OCI-LY3 (cell line): ENCODE results near the gene PHLPP2.

Source experiments
- H2AFZ ChIP-seq: fragments of 200-600, 300-600 bp; shearing (Covaris generic); 2 replicates; pipeline ENCODE4 v1.6.0; 2014; ENCODE audit warnings: antibody characterized with exemption, low read depth, low read length
- H3K27ac ChIP-seq: fragments of 200-600, 300-600 bp; sonication (generic); 2 replicates; pipeline ENCODE4 v1.5.1; 2014; ENCODE audit warnings: mild to moderate bottlenecking, low read length, moderate library complexity, mixed read lengths
- H3K27me3 ChIP-seq: fragments of 200-600, 300-600 bp; sonication (generic); 2 replicates; pipeline ENCODE4 v1.6.1; 2014; ENCODE audit warnings: low read depth, low read length, mixed read lengths
- H3K36me3 ChIP-seq: fragments of 200-600, 300-600 bp; sonication (generic); replicated peaks from 2 replicates; pipeline ENCODE3; 2014; ENCODE audit warnings: low read depth, low read length, mixed read lengths
- H3K4me1 ChIP-seq: fragments of 300-600, 200-600 bp; sonication (generic); 2 replicates; pipeline ENCODE4 v1.6.1; 2014; ENCODE audit warnings: low read length, mixed read lengths
- H3K4me2 ChIP-seq: fragments of 200-600, 300-600 bp; sonication (generic); 2 replicates; pipeline ENCODE4 v1.6.1; 2014; ENCODE audit warnings: low read length, mixed read lengths
- H3K4me3 ChIP-seq: fragments of 300-600, 200-600 bp; sonication (generic); 2 replicates; pipeline ENCODE4 v1.5.1; 2014; ENCODE audit warnings: antibody characterized with exemption, mild to moderate bottlenecking, low read length, moderate library complexity
- H3K79me2 ChIP-seq: fragments of 300-600, 200-600 bp; shearing (Covaris generic); 2 replicates; pipeline ENCODE4 v1.6.1; 2014; ENCODE audit warnings: mild to moderate bottlenecking, low read length, mixed read lengths
- H3K9ac ChIP-seq: fragments of 300-600, 200-600 bp; shearing (Covaris generic); 2 replicates; pipeline ENCODE4 v1.6.0; 2014; ENCODE audit warnings: mild to moderate bottlenecking, low read length, moderate library complexity
- H3K9me3 ChIP-seq: fragments of 200-600, 300-600 bp; shearing (Covaris generic); 2 replicates; pipeline ENCODE4 v1.6.1; 2014; ENCODE audit warnings: low read length, mixed read lengths; ENCODE audit not compliant: insufficient read depth
- H4K20me1 ChIP-seq: fragments of 200-600, 300-600 bp; sonication (generic); 2 replicates; pipeline ENCODE4 v1.6.1; 2016; ENCODE audit warnings: low read length, mixed read lengths; ENCODE audit not compliant: insufficient read depth
- CTCF ChIP-seq: fragments of 200-600, 300-600 bp; sonication (generic); IDR thresholded peaks from 2 replicates; pipeline ENCODE4 v1.5.1; 2014; ENCODE audit warnings: antibody characterized with exemption, low read length, low read depth
- EZH2phosphoT487 ChIP-seq: fragments of 200-600 bp; shearing (Covaris generic); IDR thresholded peaks from 2 replicates; pipeline ENCODE4 v1.6.1; 2018; ENCODE audit warnings: antibody characterized with exemption, mixed run types, low read depth

Gene PHLPP2

GRCh38 chr16:71626018-71626857 is 98.3 kb downstream of the PHLPP2 start, which contains the start of gene MARVELD3:
TSS of gene MARVELD3 (plus strand) at chr16:71626184. CDS start at chr16:71626230, 46 bp downstream.
- TF ChIP-seq EZH2phosphoT487 (no peak), CTCF (no peak)
- H3K9me3 ChIP-seq: no peaks in the 10 kb centered on the region
- H3K9ac ChIP-seq: no peak within 1 kb of the TSS
- H4K20me1 ChIP-seq: no peaks in the 10 kb centered on the region
- no peaks in the 10 kb centered on the region for H3K36me3 ChIP-seq
- H3K4me3 ChIP-seq: no peak within 1 kb of the TSS
- H3K4me1 ChIP-seq: peaks cover 16% of the 10 kb centered on the region
- H3K79me2 ChIP-seq: no peaks in the 10 kb centered on the region
- H3K4me2 ChIP-seq: no peak within 1 kb of the TSS
- H2AFZ ChIP-seq: no peak within 1 kb of the TSS
- no peak within 1 kb of the TSS for H3K27ac ChIP-seq
- no peaks in the 10 kb centered on the region for H3K27me3 ChIP-seq

GRCh38 chr16:71625113-71625850 is 99.2 kb downstream of the PHLPP2 start:
- no peak overlapping the region for H3K4me2 ChIP-seq

DNA sequence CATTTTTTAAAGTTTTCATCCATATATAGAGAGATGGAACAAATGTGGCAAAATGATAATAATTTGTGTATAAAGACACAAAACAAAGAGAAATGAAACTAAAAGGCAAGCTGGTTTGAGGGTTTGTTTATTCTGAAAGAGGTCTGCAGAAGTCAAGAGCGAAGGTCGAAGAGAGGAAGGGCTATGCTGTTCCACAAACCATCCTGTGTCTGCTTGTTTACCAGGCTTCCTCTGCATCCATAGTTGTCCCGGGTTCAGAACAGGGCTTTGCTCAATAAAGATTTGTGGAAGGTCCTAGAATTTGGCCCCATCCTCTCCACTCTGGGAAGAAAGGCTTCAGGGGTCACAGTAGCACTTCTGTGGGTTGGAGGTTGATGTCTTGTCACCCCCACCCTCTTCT is 100.9 kb downstream of the PHLPP2 start:
- Histone ChIP-seq H3K27me3 (no peaks in the 10 kb centered on the region), H3K27ac (no peak overlapping the region), H3K9me3 (no peaks in the 10 kb centered on the region), H3K36me3 (no peaks in the 10 kb centered on the region), H3K4me1 (peaks cover 4% of the 10 kb centered on the region; the same call in 1 of the 2 replicates), H3K79me2 (no peaks in the 10 kb centered on the region), H3K9ac (no peak overlapping the region), H3K4me2 (0 out of 2 replicates have a peak overlapping the region, but pooled peaks have one; percentile 5), H2AFZ (no peak overlapping the region), H3K4me3 (no peak overlapping the region), H4K20me1 (no peaks in the 10 kb centered on the region)
- TF ChIP-seq CTCF: no peak

More at GRCh38 chr16:71625113-71625850, 99.2 kb downstream of the PHLPP2 start:
- no peak overlapping the region for H3K27ac ChIP-seq
- no peaks in the 10 kb centered on the region for H3K36me3 ChIP-seq
- peaks cover 16% of the 10 kb centered on the region for H3K4me1 ChIP-seq
- H3K79me2 ChIP-seq: no peaks in the 10 kb centered on the region
- no peak overlapping the region for H3K4me3 ChIP-seq
- TF ChIP-seq EZH2phosphoT487 (no peak), CTCF (no peak)
- no peak overlapping the region for H3K9ac ChIP-seq
- no peaks in the 10 kb centered on the region for H3K9me3 ChIP-seq
- H2AFZ ChIP-seq: no peak overlapping the region
- no peaks in the 10 kb centered on the region for H3K27me3 ChIP-seq
- no peaks in the 10 kb centered on the region for H4K20me1 ChIP-seq

GRCh38 chr16:71622088-71622487 is 102.4 kb downstream of the PHLPP2 start:
- H3K27ac ChIP-seq: no peak overlapping the region
- TF ChIP-seq CTCF (no peak), EZH2phosphoT487 (no peak)
- H3K4me3 ChIP-seq: no peak overlapping the region
- no peak overlapping the region for H3K9ac ChIP-seq
- H2AFZ ChIP-seq: no peak overlapping the region
- peaks cover 4% of the 10 kb centered on the region; the same call in 1 of the 2 replicates for H3K4me1 ChIP-seq
- no peaks in the 10 kb centered on the region for H3K79me2 ChIP-seq
- H3K36me3 ChIP-seq: no peaks in the 10 kb centered on the region
- no peak overlapping the region for H3K4me2 ChIP-seq
- H3K9me3 ChIP-seq: no peaks in the 10 kb centered on the region
- no peaks in the 10 kb centered on the region for H4K20me1 ChIP-seq
- H3K27me3 ChIP-seq: no peaks in the 10 kb centered on the region
